T-cell (primary cell): Measurements from ENCODE around the gene DICER1. TPM values are rescaled to one million over a fixed set of nuclear protein-coding genes. Genes with fewer than 3 reads are reported as not detected.

Experiments
- ATAC-seq, 4 experiments: fragments of 200-7000 bp in 3 of 4; fragments of 150-1000 bp in 1 of 4; cut with Tn5 transposase; replicated peaks in 1 of 4; 1 replicate in 3 of 4; 2 replicates in 1 of 4; pipeline ENCODE4 v1.10.0; 2021; ENCODE audit warnings: moderate library complexity in 3 of 4, mild to moderate bottlenecking in 2 of 4, moderate number of reproducible peaks in 1 of 4
- CTCF ChIA-PET, 2 donors: fragments of 300-600 bp; sonication (Branson Sonifier 250); formaldehyde crosslinking; loops; one replicate each; lab custom pipeline; 2022; ENCODE audit warnings: antibody characterized with exemption in 2 of 2; lab: Charles Lee
- POLR2A ChIA-PET, 2 donors: fragments of 300-600 bp; sonication (Branson Sonifier 250); formaldehyde crosslinking; loops; one replicate each; lab custom pipeline; 2022; ENCODE audit warnings: antibody characterized with exemption in 2 of 2; lab: Charles Lee
- DNase-seq, 35 experiments: peaks; one replicate each; pipeline versions ENCODE4 v3.0.0 to v3.0.0-alpha.2; 2013 to 2023
- H3K27ac ChIP-seq: one replicate; pipeline ENCODE4 v1.5.1; 2013; ENCODE audit warnings: low read length
- H3K27me3 ChIP-seq, 2 experiments: replicated peaks in 1 of 2; 1 replicate in 1 of 2; 2 replicates in 1 of 2; pipeline versions ENCODE4 v1.6.1 to v1.7.0; 2013; ENCODE audit warnings: low read length in 1 of 2, mixed read lengths in 1 of 2; ENCODE audit not compliant: control insufficient read depth in 2 of 2, insufficient read depth in 2 of 2; ENCODE audit errors: extremely low read depth in 1 of 2
- H3K36me3 ChIP-seq, 2 donors: 1 replicate in 1 of 2; 2 replicates in 1 of 2; pipeline versions ENCODE4 v1.6.1 to v1.7.0; 2013; ENCODE audit warnings: low read length in 1 of 2; ENCODE audit not compliant: control insufficient read depth in 2 of 2, insufficient read depth in 1 of 2; ENCODE audit errors: extremely low read depth in 1 of 2
- H3K4me1 ChIP-seq, 2 experiments: 1 replicate in 1 of 2; 2 replicates in 1 of 2; pipeline versions ENCODE4 v1.6.1 to v1.7.0; 2013; ENCODE audit warnings: low read length in 2 of 2, mixed read lengths in 1 of 2; ENCODE audit not compliant: insufficient read depth in 2 of 2, control insufficient read depth in 1 of 2; ENCODE audit errors: extremely low read depth in 1 of 2
- H3K4me3 ChIP-seq, 2 donors: 1 replicate in 1 of 2; 2 replicates in 1 of 2; pipeline versions ENCODE4 v1.5.1 to v1.7.0; 2013; ENCODE audit warnings: mild to moderate bottlenecking in 2 of 2, low read length in 1 of 2, moderate library complexity in 1 of 2; ENCODE audit not compliant: control insufficient read depth in 1 of 2; ENCODE audit errors: extremely low read depth in 1 of 2
- H3K9me3 ChIP-seq: 2 replicates; pipeline ENCODE4 v1.7.0; 2013
- H3K27ac Mint-ChIP-seq, 2 donors: one replicate each; pipeline ENCODE4 v1.8.0; 2020 to 2021; ENCODE audit warnings: mild to moderate bottlenecking in 2 of 2, mixed read lengths in 2 of 2
- H3K27me3 Mint-ChIP-seq, 2 donors: one replicate each; pipeline ENCODE4 v1.8.0; 2021 to 2022; ENCODE audit warnings: mixed read lengths in 2 of 2
- H3K36me3 Mint-ChIP-seq: one replicate; pipeline ENCODE4 v1.8.0; 2021; ENCODE audit warnings: mixed read lengths
- H3K4me1 Mint-ChIP-seq, 3 donors: one replicate each; pipeline ENCODE4 v1.8.0; 2020 to 2022; ENCODE audit warnings: mixed read lengths in 3 of 3, mild to moderate bottlenecking in 1 of 3
- H3K4me3 Mint-ChIP-seq, 3 donors: one replicate each; pipeline ENCODE4 v1.8.0; 2020 to 2022; ENCODE audit warnings: mild to moderate bottlenecking in 3 of 3, mixed read lengths in 3 of 3, moderate library complexity in 3 of 3
- H3K9me3 Mint-ChIP-seq, 3 donors: one replicate each; pipeline ENCODE4 v1.8.0; 2020 to 2022; ENCODE audit warnings: mixed read lengths in 3 of 3
- WGBS: methylation state at CpG from one replicate; pipeline ENCODE4 v1.1.5; 2013; ENCODE audit warnings: missing lambda C conversion rate; ENCODE audit not compliant: insufficient coverage; 5-methylcytosine and 5-hydroxymethylcytosine counted together
- total RNA-seq, 35 experiments: library from RNA in 6 of 35; stranded (reverse) in 6 of 35; fragments of 120-200 nt in 1 of 35; gene quantifications; one replicate each; pipeline versions ENCODE4 v1.2.1 to v1.2.4 and lab custom pipeline; 2013 to 2026

Gene DICER1
- total RNA-seq, 5 donors from 2014 or later (not counting 1 experiment from before 2014, with no cell fraction given): 40.1 to 62.8 (median 57.8) TPM

- Mint-ChIP-seq H3K9me3 (no peaks in the 10 kb centered on the region), H3K27ac (no peak overlapping the region), H3K36me3 (peaks cover 59% of the 10 kb centered on the region), H3K4me3 (no peak overlapping the region), H3K4me1 (peaks cover 2 to 8% (median 5%) of the 10 kb centered on the region in 3 donors), H3K27me3 (no peaks in the 10 kb centered on the region)
- Histone ChIP-seq H3K4me1 (no peaks in the 10 kb centered on the region), H3K4me3 (no peak overlapping the region), H3K36me3 (peaks cover 9 to 61% of the 10 kb centered on the region in 2 donors), H3K27ac (no peak overlapping the region), H3K27me3 (no peaks in the 10 kb centered on the region), H3K9me3 (no peaks in the 10 kb centered on the region)
- WGBS: 99% methylated on average over 11 of the region's 14 CpGs
- no peak for ATAC-seq
- ChIA-PET POLR2A (no interaction called here), CTCF (interaction anchor here in 1 of 2 donors (0.6 kb wide), 1 partner anchor 15 kb away, joined by 3 read pairs; no protein-coding TSS in a partner anchor)
- no peak for DNase-seq
These were observed 39.2 kb downstream of the DICER1 start for GRCh38 chr14:95117937-95118721.

GRCh38 chr14:95113476-95113875, 43.9 kb downstream of the DICER1 start:
- H3K4me1 ChIP-seq: no peaks in the 10 kb centered on the region
- Mint-ChIP-seq H3K9me3 (no peaks in the 10 kb centered on the region), H3K36me3 (peaks cover 55% of the 10 kb centered on the region), H3K27me3 (no peaks in the 10 kb centered on the region), H3K4me3 (no peak overlapping the region), H3K27ac (peak overlapping the region in 1 of 2 donors; percentile 45), H3K4me1 (peaks cover 0 to 5% (median 1%) of the 10 kb centered on the region in 3 donors)
- no peak overlapping the region for H3K4me3 ChIP-seq
- no peaks in the 10 kb centered on the region for H3K27me3 ChIP-seq
- no peak overlapping the region for H3K27ac ChIP-seq
- no peak for DNase-seq
- H3K9me3 ChIP-seq: no peaks in the 10 kb centered on the region
- no peak for ATAC-seq
- WGBS: 100% methylated on average over 2 of the region's 4 CpGs
- POLR2A ChIA-PET: no interaction called here
- CTCF ChIA-PET: no interaction called here
- peaks cover 8 to 82% of the 10 kb centered on the region in 2 donors for H3K36me3 ChIP-seq

- Mint-ChIP-seq H3K36me3 (peaks cover 57% of the 10 kb centered on the region), H3K27ac (no peak overlapping the region), H3K9me3 (no peaks in the 10 kb centered on the region), H3K4me3 (no peak overlapping the region), H3K27me3 (no peaks in the 10 kb centered on the region), H3K4me1 (peaks cover 0 to 5% (median 1%) of the 10 kb centered on the region in 3 donors)
- POLR2A ChIA-PET: no interaction called here
- H3K36me3 ChIP-seq: peaks cover 8 to 88% of the 10 kb centered on the region in 2 donors
- CTCF ChIA-PET: no interaction called here
- ATAC-seq: no peak
- no peaks in the 10 kb centered on the region for H3K4me1 ChIP-seq
- no peaks in the 10 kb centered on the region for H3K9me3 ChIP-seq
- no peak for DNase-seq
- H3K4me3 ChIP-seq: no peak overlapping the region
- 83% methylated on average over 1 of the region's 2 CpGs for WGBS
- H3K27me3 ChIP-seq: no peaks in the 10 kb centered on the region
- H3K27ac ChIP-seq: no peak overlapping the region
These were observed 45.7 kb downstream of the DICER1 start for GRCh38 chr14:95111507-95112164.

- DNase-seq (no peak), ATAC-seq (no peak)
- no peak overlapping the region for H3K4me3 Mint-ChIP-seq
- no peak overlapping the region for H3K4me3 ChIP-seq
- peaks cover 51% of the 10 kb centered on the region for H3K36me3 Mint-ChIP-seq
- WGBS: 100% methylated on average over 6 of the region's 8 CpGs
- H3K4me1 ChIP-seq: no peaks in the 10 kb centered on the region
- no peaks in the 10 kb centered on the region for H3K27me3 Mint-ChIP-seq
- no peaks in the 10 kb centered on the region for H3K9me3 ChIP-seq
- no peak overlapping the region for H3K27ac Mint-ChIP-seq
- no peak overlapping the region for H3K27ac ChIP-seq
- peaks cover 8 to 81% of the 10 kb centered on the region in 2 donors for H3K36me3 ChIP-seq
- CTCF ChIA-PET: no interaction called here
- H3K27me3 ChIP-seq: no peaks in the 10 kb centered on the region
- H3K4me1 Mint-ChIP-seq: peaks cover 0 to 5% (median 1%) of the 10 kb centered on the region in 3 donors
- no peaks in the 10 kb centered on the region for H3K9me3 Mint-ChIP-seq
- POLR2A ChIA-PET: no interaction called here
These were observed 47.2 kb downstream of the DICER1 start for GRCh38 chr14:95110178-95110577.

GRCh38 chr14:95107711-95108110, 49.6 kb downstream of the DICER1 start:
- H3K9me3 Mint-ChIP-seq: no peaks in the 10 kb centered on the region
- H3K4me3 Mint-ChIP-seq: no peak overlapping the region
- DNase-seq (no peak), ATAC-seq (no peak)
- H3K27ac ChIP-seq: no peak overlapping the region
- H3K4me1 Mint-ChIP-seq: peaks cover 1 to 3% (median 3%) of the 10 kb centered on the region in 3 donors
- ChIA-PET CTCF (interaction anchor here (0.5 to 0.6 kb wide), 2 partner anchors 15 to 50 kb away, joined by 3 read pairs; no protein-coding TSS in a partner anchor), POLR2A (no interaction called here)
- H3K9me3 ChIP-seq: no peaks in the 10 kb centered on the region
- H3K36me3 Mint-ChIP-seq: peaks cover 56% of the 10 kb centered on the region
- no peaks in the 10 kb centered on the region for H3K4me1 ChIP-seq
- H3K4me3 ChIP-seq: no peak overlapping the region
- no peaks in the 10 kb centered on the region for H3K27me3 Mint-ChIP-seq
- no peaks in the 10 kb centered on the region for H3K27me3 ChIP-seq
- peaks cover 16 to 82% of the 10 kb centered on the region in 2 donors for H3K36me3 ChIP-seq
- H3K27ac Mint-ChIP-seq: no peak overlapping the region
- WGBS: no CpG with 5 or more reads among the region's 4 CpGs

GRCh38 chr14:95106971-95107370, 50.4 kb downstream of the DICER1 start:
- Mint-ChIP-seq H3K9me3 (no peaks in the 10 kb centered on the region), H3K4me3 (no peak overlapping the region), H3K27ac (no peak overlapping the region), H3K4me1 (peaks cover 3 to 11% (median 10%) of the 10 kb centered on the region in 3 donors), H3K27me3 (no peaks in the 10 kb centered on the region), H3K36me3 (peaks cover 63% of the 10 kb centered on the region)
- Histone ChIP-seq H3K27me3 (no peaks in the 10 kb centered on the region), H3K27ac (no peak overlapping the region), H3K36me3 (peaks cover 16 to 86% of the 10 kb centered on the region in 2 donors), H3K4me3 (no peak overlapping the region), H3K4me1 (no peaks in the 10 kb centered on the region), H3K9me3 (no peaks in the 10 kb centered on the region)
- ATAC-seq (no peak), DNase-seq (no peak)
- no CpG with 5 or more reads among the region's 7 CpGs for WGBS
- ChIA-PET POLR2A (no interaction called here), CTCF (interaction anchor here in 1 of 2 donors (0.6 kb wide), 1 partner anchor 51 kb away, joined by 3 read pairs; no protein-coding TSS in a partner anchor)
